Brain microvascular endothelial cell (primary cell): ENCODE data around the gene PPP2R5E.

Experiments
- DNase-seq: peaks from one replicate; pipeline ENCODE4 v3.0.0-alpha.2; 2020
- H3K27ac ChIP-seq: fragments of 250-450 bp; sonication (Bioruptor Pico); 2 replicates; pipeline ENCODE4 v1.5.1; 2020; ENCODE audit warnings: mild to moderate bottlenecking, moderate library complexity
- H3K27me3 ChIP-seq: fragments of 250-450 bp; sonication (Bioruptor Pico); replicated peaks from 2 replicates; pipeline ENCODE4 v1.5.1; 2020; ENCODE audit warnings: mild to moderate bottlenecking
- H3K36me3 ChIP-seq: fragments of 250-450 bp; sonication (Bioruptor Pico); replicated peaks from 2 replicates; pipeline ENCODE4 v1.5.1; 2020; ENCODE audit warnings: mild to moderate bottlenecking
- H3K4me3 ChIP-seq: 2 replicates; pipeline ENCODE4 v1.5.1; 2011; ENCODE audit warnings: low read depth, mild to moderate bottlenecking, control low read depth, low read length, moderate library complexity
- CTCF ChIP-seq: IDR thresholded peaks from 2 replicates; pipeline ENCODE4 v1.5.1; 2011; ENCODE audit warnings: low read depth, mild to moderate bottlenecking, moderate library complexity, low read length, control low read depth, inconsistent platforms; ENCODE audit errors: missing control alignments
- in situ Hi-C: cut with HindIII; loops from 2 replicates; pipeline ENCODE4 v1.10.0; 2017; ENCODE audit warnings: low sequenced_read_pairs, low pct_ligation_motif_present

PPP2R5E gene

GRCh38 chr14:63467440-63468072, 75.6 kb downstream of the PPP2R5E start:
- H3K27ac ChIP-seq, result no peak overlapping the region
- TF ChIP-seq CTCF, result no peak
- H3K4me3 ChIP-seq, result no peak overlapping the region
- H3K36me3 ChIP-seq, result no peaks in the 10 kb centered on the region
- no peak for DNase-seq
- in situ Hi-C loops, result no loop called here
- H3K27me3 ChIP-seq, result no peaks in the 10 kb centered on the region

- DNase-seq, result no peak
- TF ChIP-seq CTCF, result no peak
Measured at GRCh38 chr14:63465347-63465746, 77.8 kb downstream of the PPP2R5E start.

GRCh38 chr14:63460680-63461369, 82.4 kb downstream of the PPP2R5E start:
- no peak for TF ChIP-seq CTCF
- no peaks in the 10 kb centered on the region for H3K36me3 ChIP-seq
- no peak overlapping the region for H3K27ac ChIP-seq
- no peak for DNase-seq
- in situ Hi-C loops, result no loop called here
- no peaks in the 10 kb centered on the region for H3K27me3 ChIP-seq
- H3K4me3 ChIP-seq, result no peak overlapping the region

More at GRCh38 chr14:63465347-63465746, 77.8 kb downstream of the PPP2R5E start:
- Histone ChIP-seq H3K27ac (no peak overlapping the region), H3K4me3 (no peak overlapping the region), H3K27me3 (no peaks in the 10 kb centered on the region), H3K36me3 (no peaks in the 10 kb centered on the region)
- in situ Hi-C loops, result no loop called here

- H3K4me3 ChIP-seq, result no peak overlapping the region
- H3K27ac ChIP-seq, result no peak overlapping the region
- TF ChIP-seq CTCF, result no peak
- in situ Hi-C loops, result no loop called here
- H3K27me3 ChIP-seq, result no peaks in the 10 kb centered on the region
- DNase-seq, result no peak
- no peaks in the 10 kb centered on the region for H3K36me3 ChIP-seq
Measured at GRCh38 chr14:63459738-63460137, 83.4 kb downstream of the PPP2R5E start.

GRCh38 chr14:63457498-63457897, 85.7 kb downstream of the PPP2R5E start:
- DNase-seq, result no peak
- in situ Hi-C loops, result no loop called here
- H3K4me3 ChIP-seq, result no peak overlapping the region
- no peaks in the 10 kb centered on the region for H3K27me3 ChIP-seq
- peaks cover 3% of the 10 kb centered on the region for H3K36me3 ChIP-seq
- no peak overlapping the region for H3K27ac ChIP-seq
- no peak for TF ChIP-seq CTCF
